Stimulated activated CD4-positive, alpha-beta T cell treated with anti-CD3 and anti-CD28 coated beads, Interleukin-4, amount 100 ng/mL, for 1 hour (primary cell): ENCODE results near the gene SCFD2.
"Not testable (repeated sequence)": the region's sequence is repeated elsewhere in the genome, so short reads cannot be mapped to it uniquely, and the experiment has no call there.

Experiments
- DNase-seq: peaks from one replicate; pipeline ENCODE4 v3.0.0-alpha.2; 2020

Gene SCFD2

DNA sequence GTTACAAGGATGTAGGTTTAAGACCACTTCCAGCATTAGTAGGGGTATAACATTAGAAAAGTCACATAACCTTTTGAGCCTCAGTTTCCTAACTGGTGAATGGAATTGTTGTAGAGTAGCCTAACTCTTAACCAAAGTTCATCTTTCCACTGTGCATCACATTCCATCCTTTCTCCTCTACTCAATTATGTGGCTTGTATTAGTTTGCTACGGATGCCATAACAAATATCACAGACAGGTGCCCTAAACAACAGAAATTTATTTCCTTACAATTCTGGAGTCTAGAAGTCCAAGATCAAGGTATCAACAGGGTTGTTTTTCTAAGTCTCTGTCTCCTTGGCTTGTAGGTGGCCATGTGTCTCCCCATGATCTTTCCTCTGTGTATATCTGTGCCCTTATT, 271.8 kb downstream of the SCFD2 start:
- DNase-seq: no peak

DNA sequence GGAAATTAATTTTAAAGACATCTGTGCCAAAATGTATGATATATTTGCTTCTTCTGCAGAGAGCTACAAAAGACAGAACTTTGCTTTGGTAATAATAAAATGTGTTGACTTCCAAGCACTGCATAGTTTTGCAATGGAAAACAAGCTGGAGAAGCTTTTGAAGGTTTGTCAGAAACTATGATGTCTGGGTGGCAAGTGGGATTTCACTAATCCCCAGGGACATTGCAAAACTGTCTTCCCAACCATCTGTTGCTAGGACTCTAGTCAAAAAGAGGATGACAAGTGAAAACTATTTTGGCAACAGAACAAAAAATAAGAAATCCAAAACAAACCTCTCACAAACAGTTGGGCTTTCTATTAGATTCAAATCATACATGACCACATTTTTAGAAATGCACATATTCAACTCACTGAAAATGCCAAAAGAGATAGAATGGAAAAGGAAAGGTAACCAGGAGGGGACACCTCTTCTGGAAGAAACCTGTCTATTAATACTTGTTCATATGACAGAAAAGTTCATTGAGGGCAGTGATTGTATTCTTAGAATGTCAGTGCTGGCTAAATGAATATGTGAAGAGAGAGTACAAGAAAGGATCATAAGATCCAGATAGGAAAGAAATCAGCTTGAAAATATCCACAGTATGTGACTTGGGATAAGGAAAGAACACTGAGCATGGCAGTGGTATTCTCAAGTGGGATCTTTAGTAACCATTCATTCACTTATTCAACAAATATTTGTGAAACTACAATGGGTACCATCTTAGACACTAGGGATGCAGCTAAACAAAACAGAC, 275.7 kb downstream of the SCFD2 start:
- DNase-seq: no peak

DNA sequence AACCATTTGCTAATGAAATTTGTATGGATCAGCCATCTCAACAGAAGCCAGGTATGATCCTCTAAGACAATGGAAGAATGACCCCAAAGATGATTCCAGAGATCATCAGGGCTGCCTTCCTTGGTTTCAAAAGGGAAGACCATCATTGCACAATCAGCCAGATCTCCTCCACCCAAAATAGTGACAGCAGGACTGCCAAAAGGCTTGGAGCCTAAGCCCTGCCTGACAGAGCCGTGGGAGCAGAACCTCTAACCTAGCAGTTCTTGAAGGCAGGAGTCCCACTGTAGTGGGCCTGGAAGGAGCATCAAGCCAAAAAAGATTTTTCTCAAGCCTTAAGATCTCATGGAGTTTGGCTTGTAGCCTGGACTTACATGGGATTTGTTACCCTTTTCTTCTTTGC, 277.7 kb downstream of the SCFD2 start:
- DNase-seq: no peak

DNA sequence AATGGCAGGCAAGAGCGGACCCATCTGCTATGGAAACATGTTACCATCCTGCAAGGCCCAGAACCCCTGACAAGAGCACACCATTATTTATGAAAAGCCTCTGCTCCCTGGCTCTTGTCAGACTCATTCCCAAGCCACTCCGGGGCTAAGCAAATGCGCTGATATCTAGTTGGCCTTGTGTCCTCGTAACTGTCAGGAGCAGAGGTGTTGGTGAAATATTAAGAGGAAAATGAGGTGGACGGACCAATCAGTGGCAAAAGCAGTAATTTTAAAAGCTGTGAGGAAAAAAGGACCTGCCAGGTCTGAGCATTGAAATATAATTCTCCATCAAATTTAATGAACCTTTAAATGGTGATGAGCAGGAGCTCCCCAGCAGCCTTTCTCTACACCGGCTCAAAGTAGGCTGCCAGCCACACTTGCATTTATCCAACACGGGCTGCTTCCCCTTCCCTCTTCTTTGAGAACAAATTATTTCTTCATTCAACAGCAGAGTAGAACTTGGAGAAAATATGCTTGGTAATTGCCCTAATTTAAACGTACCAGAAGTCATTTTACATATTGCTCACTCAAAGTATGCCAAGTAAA, 289.4 kb downstream of the SCFD2 start:
- DNase-seq: no peak

DNA sequence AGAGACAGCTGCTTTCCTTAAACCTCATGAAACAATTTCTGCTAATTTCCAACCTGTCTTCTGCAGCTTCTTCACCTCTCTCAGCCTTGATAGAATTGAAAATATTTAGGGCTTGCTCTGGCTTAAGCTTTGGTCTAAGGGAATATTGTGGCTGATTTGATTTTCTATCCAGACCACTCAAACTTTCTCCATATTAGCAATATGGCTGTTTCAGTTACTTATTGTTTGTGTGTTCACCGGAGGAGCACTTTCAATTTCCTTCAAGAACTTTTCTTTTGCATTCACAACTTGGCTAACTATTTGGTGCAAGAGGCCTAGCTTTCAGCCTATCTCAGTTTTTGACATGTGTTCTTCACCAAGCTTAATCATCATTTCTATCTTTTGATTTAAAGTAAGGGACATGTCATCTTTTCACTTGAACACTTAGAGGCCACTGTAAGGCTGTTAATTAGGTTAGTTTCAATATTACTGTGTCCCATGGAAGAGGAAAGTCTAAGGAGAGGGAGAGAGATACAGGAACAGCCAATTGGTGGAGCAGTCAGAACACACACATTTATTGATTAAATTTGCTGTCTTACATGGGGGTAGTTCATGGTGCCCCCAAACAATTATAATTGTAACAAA, 290.6 kb downstream of the SCFD2 start:
- no peak for DNase-seq

DNA sequence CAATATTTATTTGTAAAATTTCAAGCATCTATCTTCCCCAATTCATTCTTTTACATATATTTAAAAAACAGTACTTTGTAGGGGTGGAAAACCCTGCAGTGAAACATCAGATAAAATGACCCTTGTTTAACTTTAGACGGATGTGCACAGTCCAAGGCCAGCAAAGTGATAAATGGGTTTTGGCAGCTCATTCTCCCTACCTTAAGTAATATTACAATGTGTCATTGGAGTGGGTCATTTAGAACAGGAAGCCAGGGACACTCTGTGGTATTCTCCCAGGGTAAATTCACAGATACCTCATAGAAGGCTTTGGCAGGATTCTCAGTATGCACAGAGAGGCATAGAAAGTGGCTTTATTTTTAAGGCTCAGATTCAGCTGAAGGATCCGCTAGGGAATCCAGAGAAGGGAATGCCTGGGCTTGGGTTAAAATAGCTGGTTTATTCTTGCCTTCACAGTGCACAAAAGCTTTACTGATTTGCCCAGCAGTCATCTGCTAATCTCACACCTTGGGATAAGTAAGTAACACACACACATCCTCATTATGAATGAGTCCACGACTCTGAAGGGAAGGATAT, 297.0 kb downstream of the SCFD2 start:
- DNase-seq: no peak

GRCh38 chr4:53067125-53067802, 298.6 kb downstream of the SCFD2 start:
- no peak for DNase-seq

- DNase-seq: no peak
Measured at GRCh38 chr4:53066155-53066554, 299.7 kb downstream of the SCFD2 start.

DNA sequence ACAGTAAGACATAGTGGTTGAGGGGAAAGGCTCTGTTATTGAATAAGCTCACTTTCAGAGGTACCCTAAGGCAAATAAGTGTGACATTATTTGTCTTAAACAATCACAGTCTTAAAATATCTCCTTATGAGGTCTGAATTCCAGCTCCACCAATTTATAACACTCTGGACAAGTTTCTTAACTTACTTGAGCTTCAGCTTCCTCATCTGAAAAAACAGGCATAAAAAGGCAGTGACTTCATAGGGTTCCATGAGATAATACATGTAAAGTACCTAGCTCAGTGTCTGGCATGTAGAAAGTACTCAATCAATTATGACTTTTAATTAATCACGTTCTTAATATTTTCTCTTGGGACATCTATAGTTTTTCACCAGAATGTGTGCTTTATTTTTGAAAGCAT, 301.3 kb downstream of the SCFD2 start:
- no peak for DNase-seq

- no peak for DNase-seq
Measured at GRCh38 chr4:53061091-53061850, 304.6 kb downstream of the SCFD2 start.

GRCh38 chr4:53060278-53060677, 305.6 kb downstream of the SCFD2 start:
- DNase-seq: no peak

DNA sequence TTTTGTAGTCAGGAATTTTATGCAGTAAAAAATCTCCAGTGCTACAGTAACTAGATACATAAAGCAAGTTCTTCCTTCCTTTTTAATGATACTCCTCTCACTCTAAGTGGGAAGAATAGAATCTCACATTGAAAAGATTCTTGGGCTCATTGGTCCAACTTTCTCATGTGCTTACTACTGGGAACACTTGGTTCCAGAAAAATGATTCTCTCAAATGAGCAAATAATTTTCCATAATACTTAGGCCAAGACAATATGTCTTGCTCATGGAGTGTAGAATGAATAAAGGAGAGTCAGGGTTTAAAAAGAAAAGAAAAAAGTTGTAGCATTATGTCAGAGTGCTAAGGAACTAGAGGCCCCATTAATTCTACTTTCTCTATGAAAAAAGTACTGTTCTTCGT, 306.0 kb downstream of the SCFD2 start:
- no peak for DNase-seq

DNA sequence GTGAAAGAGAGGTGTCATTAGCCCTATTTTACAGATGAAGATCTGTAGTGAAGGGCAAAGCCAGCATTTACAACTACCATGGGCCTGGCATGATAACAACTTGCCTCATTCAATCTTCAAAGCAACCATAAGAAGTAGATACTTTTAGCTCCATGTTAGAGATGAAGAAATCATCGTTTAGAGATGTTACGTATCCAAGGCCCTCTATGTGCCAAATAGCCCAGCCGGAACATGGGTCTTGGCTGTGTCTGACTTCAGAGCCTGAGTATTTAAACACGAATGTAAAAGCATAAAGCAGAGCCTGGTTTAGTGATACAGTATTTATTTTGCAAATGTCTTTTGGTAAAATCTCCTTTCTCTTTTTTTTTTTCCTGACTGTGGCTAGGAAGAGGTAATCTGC, 306.6 kb downstream of the SCFD2 start:
- no peak for DNase-seq

GRCh38 chr4:53057679-53058078, 308.2 kb downstream of the SCFD2 start:
- no peak for DNase-seq

- not testable (repeated sequence) for DNase-seq
Measured at GRCh38 chr4:53057108-53057507, 308.8 kb downstream of the SCFD2 start.

GRCh38 chr4:53055716-53056403, 310.0 kb downstream of the SCFD2 start:
- DNase-seq: no peak

DNA sequence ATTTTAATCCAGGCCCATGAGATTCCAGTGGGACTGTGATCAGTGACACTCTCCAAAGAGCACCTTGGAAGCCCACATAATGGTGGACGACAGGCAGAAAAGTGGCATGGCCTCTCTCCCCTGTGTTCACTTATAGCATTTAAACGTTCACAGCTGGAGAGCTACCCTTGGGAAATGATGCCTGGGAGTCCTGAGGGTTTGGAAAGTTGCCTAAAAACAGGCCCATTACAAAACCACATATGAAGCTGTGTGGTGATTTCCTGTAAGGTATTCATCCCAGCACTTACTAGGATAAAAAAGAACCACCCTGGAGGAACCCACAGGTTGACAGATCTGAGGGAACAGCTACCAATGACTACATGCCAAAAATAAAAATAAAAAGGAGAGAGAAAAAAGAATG, 310.6 kb downstream of the SCFD2 start:
- DNase-seq: no peak

DNA sequence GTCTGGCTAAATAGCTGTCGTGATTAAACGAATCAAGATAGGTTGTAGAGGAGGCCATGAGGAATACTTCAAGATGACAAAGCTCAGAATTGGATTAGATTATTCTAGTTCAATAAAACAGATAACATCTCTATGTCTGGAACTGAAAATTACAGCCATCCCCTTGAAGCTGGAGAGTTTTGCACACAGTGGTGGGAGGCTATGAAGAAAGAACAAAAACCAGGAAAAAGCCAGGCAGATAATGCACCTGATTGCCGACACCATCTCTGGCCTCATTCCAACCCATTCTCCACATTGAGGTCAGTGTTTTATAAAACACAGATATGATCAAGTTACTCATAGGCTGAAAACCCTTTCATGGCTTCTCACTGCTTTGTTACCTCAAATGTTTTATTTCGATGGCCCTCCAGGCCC, 315.5 kb downstream of the SCFD2 start:
- DNase-seq: no peak

DNA sequence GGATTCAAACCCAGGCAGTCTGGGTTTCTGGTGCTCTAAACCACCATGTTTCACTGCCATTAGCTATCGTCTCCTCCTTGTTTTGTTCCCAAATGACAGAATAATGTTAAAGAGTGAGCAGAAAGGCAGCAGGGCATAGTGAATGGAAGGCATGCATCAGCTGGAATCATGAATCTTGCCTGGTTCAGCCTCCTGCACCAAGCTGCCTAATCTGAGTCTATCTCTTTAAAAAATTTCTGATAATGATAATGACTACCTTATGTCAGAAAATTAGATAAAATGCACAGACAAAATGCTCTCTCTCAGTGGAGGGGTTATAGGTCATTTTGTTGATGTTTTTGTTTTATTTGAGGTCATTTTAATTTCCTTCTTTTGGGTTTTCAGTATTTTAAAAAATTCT, 316.3 kb downstream of the SCFD2 start:
- no peak for DNase-seq

GRCh38 chr4:53044651-53044960, 321.3 kb downstream of the SCFD2 start:
- no peak for DNase-seq

DNA sequence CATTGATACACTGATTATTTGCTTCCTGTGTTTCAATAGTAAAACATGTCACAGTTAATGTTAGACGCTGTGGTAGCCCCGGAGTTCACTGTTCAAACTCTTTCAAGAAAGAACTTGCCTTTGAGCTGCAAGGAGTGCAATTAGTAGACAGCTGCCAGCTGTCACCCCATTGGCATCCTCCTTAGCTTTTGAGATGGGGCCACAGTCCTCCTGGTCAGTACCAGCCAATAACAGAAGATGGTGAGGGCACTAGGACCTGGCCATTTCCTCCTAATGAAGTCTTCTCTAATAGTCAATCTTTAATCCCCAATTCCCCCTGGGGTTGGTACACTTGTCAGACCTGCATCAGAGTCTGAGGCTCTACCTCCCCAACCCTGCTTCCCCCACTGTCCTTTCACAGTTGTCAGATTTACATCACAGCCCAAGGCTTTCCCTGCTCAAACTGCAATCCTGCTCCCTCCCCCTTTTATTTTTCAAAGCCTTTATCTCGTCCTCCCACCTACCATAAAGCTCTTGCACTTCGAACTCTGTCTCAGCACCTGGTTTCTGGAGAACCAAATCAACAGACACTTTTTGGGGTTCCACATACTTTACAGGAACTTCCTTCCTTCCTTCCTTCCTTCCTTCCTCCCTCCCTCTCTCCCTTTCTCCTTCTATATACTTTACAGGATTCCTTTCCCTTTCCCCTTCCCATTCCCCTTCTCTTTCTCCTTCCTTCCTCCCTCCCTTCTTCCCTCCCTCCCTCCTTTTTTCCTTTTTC, 321.8 kb downstream of the SCFD2 start:
- DNase-seq: no peak
